Activated CD8-positive, alpha-beta memory T cell treated with anti-CD3 and anti-CD28 coated beads, Interleukin-2, amount 10 ng/mL, durations not matched to agents 7 days and 5 days (primary cell): Measurements from ENCODE around the gene FDX2. TPM values are rescaled to one million over a fixed set of nuclear protein-coding genes. Genes with fewer than 3 reads are reported as not detected.
A peak's percentile ranks its signal among the peaks of the same experiment; 100 is the strongest.
"Not testable (repeated sequence)": the region's sequence is repeated elsewhere in the genome, so short reads cannot be mapped to it uniquely, and the experiment has no call there.

Experiments
- ATAC-seq: fragments of 150-1000 bp; cut with Tn5 transposase; one replicate; pipeline ENCODE4 v1.10.0; 2021; ENCODE audit warnings: moderate library complexity
- CTCF ChIA-PET: fragments of 350-600 bp; sonication (Branson Sonifier 250); formaldehyde crosslinking; loops from one replicate; lab custom pipeline; 2021; ENCODE audit warnings: antibody characterized with exemption; lab: Charles Lee
- DNase-seq: peaks from one replicate; pipeline ENCODE4 v3.0.0-alpha.2; 2020
- H3K27ac Mint-ChIP-seq: one replicate; pipeline ENCODE4 v1.8.0; 2021; ENCODE audit warnings: mild to moderate bottlenecking, mixed read lengths
- H3K27me3 Mint-ChIP-seq: one replicate; pipeline ENCODE4 v1.8.0; 2021; ENCODE audit warnings: mixed read lengths
- H3K36me3 Mint-ChIP-seq: one replicate; pipeline ENCODE4 v1.8.0; 2021; ENCODE audit warnings: mild to moderate bottlenecking, mixed read lengths
- H3K4me1 Mint-ChIP-seq: one replicate; pipeline ENCODE4 v1.8.0; 2021; ENCODE audit warnings: mixed read lengths
- H3K4me3 Mint-ChIP-seq: one replicate; pipeline ENCODE4 v1.8.0; 2021; ENCODE audit warnings: mild to moderate bottlenecking, moderate library complexity, mixed read lengths
- H3K9me3 Mint-ChIP-seq: one replicate; pipeline ENCODE4 v1.8.0; 2022; ENCODE audit warnings: low read depth, mixed read lengths
- total RNA-seq, 2 experiments: library from RNA; stranded (reverse); gene quantifications; one replicate each; pipeline ENCODE4 v1.2.3, GENCODE V29; 2021

FDX2 gene
- total RNA-seq, 2 experiments from 2014 or later = 7.4 to 11.1 TPM

DNA sequence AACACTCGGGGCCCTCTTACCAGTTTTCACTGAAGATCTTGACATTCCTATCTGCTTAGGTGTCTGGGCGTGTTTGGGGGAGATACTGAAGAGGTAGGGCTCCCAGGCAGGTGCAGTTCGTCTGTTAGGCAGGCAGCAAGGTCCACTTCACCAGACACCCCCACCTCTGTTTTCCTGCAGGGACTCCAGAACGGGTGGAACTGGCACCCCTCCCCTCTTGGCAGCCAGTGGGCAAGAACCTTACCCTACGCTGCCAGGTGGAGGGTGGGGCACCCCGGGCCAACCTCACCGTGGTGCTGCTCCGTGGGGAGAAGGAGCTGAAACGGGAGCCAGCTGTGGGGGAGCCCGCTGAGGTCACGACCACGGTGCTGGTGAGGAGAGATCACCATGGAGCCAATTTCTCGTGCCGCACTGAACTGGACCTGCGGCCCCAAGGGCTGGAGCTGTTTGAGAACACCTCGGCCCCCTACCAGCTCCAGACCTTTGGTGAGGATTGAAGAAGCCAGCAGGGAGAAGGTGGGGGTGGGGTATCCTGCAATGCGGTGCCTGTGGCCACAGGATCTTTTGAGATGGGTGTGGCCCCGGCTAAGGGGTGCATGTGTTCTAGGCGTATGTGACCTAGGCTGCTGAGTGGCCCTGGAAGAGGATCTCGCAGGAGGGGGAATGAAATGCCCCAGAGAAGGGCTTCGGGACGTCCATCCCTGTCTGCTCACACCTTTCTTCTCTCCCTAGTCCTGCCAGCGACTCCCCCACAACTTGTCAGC, 32.3 kb downstream of the FDX2 start:
- H3K9me3 Mint-ChIP-seq = no peaks in the 10 kb centered on the region
- no peak for ATAC-seq
- CTCF ChIA-PET = interaction anchor here (0.9 to 4.6 kb wide), 3 partner anchors 12 to 105 kb away, joined by 3 to 20 read pairs (median 9); partner anchors contain the start of gene ICAM1

DNA sequence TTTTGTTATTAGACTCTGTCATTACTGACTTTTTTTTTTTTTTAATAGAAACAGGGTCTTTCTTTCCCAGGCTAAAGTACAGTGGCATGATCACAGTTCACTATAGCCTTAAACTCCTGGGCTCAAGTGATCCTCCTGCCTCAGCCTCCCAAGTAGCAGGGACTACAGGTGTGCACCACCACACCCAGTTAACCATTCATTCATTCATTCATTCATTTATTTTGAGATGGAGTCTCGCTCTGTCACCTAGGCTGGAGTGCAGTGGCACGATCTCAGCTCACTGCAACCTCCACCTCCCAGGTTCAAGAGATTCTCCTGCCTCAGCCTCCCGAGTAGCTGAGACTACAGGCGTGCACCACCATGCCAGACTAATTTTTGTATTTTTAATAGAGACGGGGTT, 33.8 kb downstream of the FDX2 start:
- not testable (repeated sequence) for ATAC-seq, H3K27ac Mint-ChIP-seq, H3K27me3 Mint-ChIP-seq, H3K4me3 Mint-ChIP-seq, DNase-seq, H3K9me3 Mint-ChIP-seq
- peaks cover 55% of the 10 kb centered on the region for H3K36me3 Mint-ChIP-seq
- peaks cover 50% of the 10 kb centered on the region for H3K4me1 Mint-ChIP-seq
- CTCF ChIA-PET = interaction anchor here (0.9 kb wide), 1 partner anchor 107 kb away, joined by 3 read pairs; no protein-coding TSS in a partner anchor

More for the DNA sequence above, 32.3 kb downstream of the FDX2 start:
- peaks cover 11% of the 10 kb centered on the region for H3K27me3 Mint-ChIP-seq
- H3K4me1 Mint-ChIP-seq = peaks cover 55% of the 10 kb centered on the region
- H3K36me3 Mint-ChIP-seq = peaks cover 50% of the 10 kb centered on the region
- H3K27ac Mint-ChIP-seq = no peak overlapping the region
- H3K4me3 Mint-ChIP-seq = no peak overlapping the region
- no peak for DNase-seq

DNA sequence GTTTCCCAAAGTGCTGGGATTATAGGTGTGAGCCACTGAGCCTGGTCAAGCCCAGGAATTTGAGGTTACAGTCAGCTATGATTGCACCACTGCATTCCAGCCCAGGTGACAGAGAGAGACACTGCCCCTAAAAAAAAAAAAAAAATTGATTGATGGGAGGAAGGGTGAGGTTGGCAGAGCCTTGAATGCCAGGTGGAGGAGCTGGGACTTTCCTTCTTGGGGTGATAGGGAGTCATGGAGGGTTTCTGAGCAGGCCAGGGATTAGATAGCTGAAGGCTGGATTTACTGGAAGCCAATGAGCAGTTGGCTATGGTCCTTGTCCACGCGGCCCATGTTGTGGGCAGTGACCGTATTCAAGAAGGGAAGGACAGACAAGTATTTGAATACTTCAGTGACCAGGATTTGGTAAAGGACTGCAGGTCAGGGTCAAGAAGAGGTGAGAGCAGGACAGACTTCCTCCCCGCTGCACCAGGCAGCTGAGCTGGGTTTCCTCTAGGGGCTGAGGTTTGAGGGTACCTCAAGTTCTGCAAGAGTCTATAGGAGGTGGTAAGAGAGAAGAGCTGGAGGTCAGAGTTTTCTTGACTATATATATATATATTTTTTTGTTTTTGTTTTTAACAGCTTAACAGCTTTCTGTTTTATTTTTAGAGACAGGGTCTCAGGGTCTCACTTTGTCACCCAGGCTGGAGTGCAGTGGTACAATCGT, 35.9 kb downstream of the FDX2 start:
- Mint-ChIP-seq H3K27ac (peak overlapping the region; percentile 75), H3K36me3 (peaks cover 47% of the 10 kb centered on the region), H3K9me3 (no peaks in the 10 kb centered on the region), H3K4me1 (peaks cover 34% of the 10 kb centered on the region), H3K27me3 (no peaks in the 10 kb centered on the region), H3K4me3 (peak overlapping the region; percentile 40)
- CTCF ChIA-PET = interaction anchor here (0.7 to 3.4 kb wide), 15 partner anchors 10 to 148 kb away, joined by 3 to 55 read pairs (median 4); partner anchors contain the start of genes ICAM1 and ICAM5
- peak; percentile 60 for DNase-seq
- ATAC-seq = peak; percentile 75

DNA sequence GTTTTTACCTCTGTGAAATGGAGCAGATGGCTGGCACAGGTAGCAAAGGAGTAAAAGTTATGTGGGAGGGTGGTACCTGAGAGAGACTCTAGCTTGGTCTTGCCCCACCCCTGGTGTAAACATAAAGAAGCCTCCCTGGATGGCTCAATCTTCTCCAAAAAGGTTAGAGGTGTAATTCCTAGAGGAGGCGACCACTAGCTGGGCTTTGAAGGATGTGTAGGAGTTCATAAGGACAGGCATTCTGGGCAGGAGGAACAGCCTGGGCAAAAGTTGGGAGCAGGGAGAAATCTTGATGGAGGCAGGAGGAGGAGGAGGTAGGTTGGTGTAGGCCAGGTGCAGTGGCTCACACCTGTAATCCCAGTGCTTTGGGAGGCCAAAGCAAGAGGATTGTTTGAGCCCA, 36.9 kb downstream of the FDX2 start:
- no peak overlapping the region for H3K4me3 Mint-ChIP-seq
- CTCF ChIA-PET = interaction anchor here (0.9 to 3.4 kb wide), 6 partner anchors 9 to 112 kb away, joined by 3 to 55 read pairs (median 4); partner anchors contain the start of genes ICAM1 and ICAM5
- peak overlapping the region; percentile 67 for H3K27ac Mint-ChIP-seq
- H3K4me1 Mint-ChIP-seq = peaks cover 41% of the 10 kb centered on the region
- H3K36me3 Mint-ChIP-seq = peaks cover 44% of the 10 kb centered on the region
- DNase-seq (no peak), ATAC-seq (no peak)
- no peaks in the 10 kb centered on the region for H3K27me3 Mint-ChIP-seq
- H3K9me3 Mint-ChIP-seq = no peaks in the 10 kb centered on the region

DNA sequence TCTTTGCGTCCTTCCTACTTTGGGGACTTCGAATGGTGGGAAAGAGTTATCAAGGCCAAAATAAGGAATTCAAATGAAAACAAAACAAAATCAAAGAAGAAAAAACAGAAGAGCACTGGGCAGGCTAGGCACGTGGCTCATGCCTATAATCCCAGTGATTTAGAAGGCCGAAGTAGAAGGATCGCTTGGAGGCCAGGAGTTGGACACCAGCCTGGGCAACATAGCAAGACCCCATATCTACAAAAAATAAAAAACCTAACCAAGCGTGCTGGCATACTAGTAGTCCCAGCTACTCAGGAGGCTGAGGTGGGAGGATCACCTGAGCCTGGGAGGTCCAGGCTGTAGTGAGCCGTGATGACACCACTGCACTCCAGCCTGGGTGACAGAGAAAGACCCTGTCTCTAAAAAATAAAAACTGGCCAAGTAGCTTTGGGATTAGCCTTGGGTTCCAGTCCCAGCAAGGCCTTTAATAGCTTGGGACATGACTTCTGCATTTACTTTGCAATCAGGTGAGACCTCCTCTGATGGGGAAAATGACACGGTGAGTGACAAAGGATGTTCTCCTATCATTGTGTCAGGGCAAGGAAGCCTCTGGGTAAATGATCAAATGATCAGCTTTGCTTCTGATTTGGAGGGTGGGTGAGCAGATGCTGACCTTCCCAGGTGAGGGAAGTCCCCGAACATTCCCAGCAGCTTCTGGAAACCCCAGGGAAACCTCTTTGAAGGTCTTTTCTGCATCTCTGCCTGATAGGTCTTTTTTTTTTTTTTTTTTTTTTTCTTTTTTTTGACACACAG, 37.8 kb downstream of the FDX2 start:
- H3K36me3 Mint-ChIP-seq = peaks cover 40% of the 10 kb centered on the region
- no peaks in the 10 kb centered on the region for H3K27me3 Mint-ChIP-seq
- H3K9me3 Mint-ChIP-seq = no peaks in the 10 kb centered on the region
- no peak overlapping the region for H3K4me3 Mint-ChIP-seq
- CTCF ChIA-PET = interaction anchor here (0.9 to 3.4 kb wide), 6 partner anchors 8 to 113 kb away, joined by 3 to 55 read pairs (median 3); partner anchors contain the start of gene ICAM1
- peak overlapping the region; percentile 47 for H3K27ac Mint-ChIP-seq
- ATAC-seq (no peak), DNase-seq (no peak)
- peaks cover 43% of the 10 kb centered on the region for H3K4me1 Mint-ChIP-seq

DNA sequence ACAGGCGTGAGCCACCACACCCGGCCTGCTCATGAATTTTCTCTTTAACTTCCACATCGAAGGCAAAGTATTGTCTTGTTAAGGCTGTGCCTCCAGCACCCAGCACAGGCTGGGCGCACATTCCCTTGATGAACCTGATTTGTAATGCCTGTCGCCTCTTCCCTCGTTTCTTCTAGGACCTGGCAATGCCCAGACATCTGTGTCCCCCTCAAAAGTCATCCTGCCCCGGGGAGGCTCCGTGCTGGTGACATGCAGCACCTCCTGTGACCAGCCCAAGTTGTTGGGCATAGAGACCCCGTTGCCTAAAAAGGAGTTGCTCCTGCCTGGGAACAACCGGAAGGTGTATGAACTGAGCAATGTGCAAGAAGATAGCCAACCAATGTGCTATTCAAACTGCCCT, 41.2 kb downstream of the FDX2 start:
- ATAC-seq = no peak

GRCh38 chr19:10271543-10272086, 44.2 kb downstream of the FDX2 start:
- Mint-ChIP-seq H3K27me3 (no peaks in the 10 kb centered on the region), H3K4me1 (peaks cover 39% of the 10 kb centered on the region), H3K9me3 (no peaks in the 10 kb centered on the region), H3K27ac (peak overlapping the region; percentile 89), H3K36me3 (peaks cover 18% of the 10 kb centered on the region), H3K4me3 (peak overlapping the region; percentile 81)
- peak; percentile 57 for DNase-seq
- ATAC-seq = peak; percentile 4
- CTCF ChIA-PET = interaction anchor here (0.7 to 7.5 kb wide), 25 partner anchors 8 to 341 kb away, joined by 3 to 320 read pairs (median 8); partner anchors contain the start of genes CDC37, ICAM4, ICAM5 and MRPL4

More for the DNA sequence above, 41.2 kb downstream of the FDX2 start:
- H3K36me3 Mint-ChIP-seq = peaks cover 30% of the 10 kb centered on the region
- CTCF ChIA-PET = interaction anchor here (1.1 to 2.3 kb wide), 4 partner anchors 14 to 59 kb away, joined by 3 to 9 read pairs (median 4); partner anchors contain the start of genes ICAM5 and RAVER1
- H3K4me1 Mint-ChIP-seq = peaks cover 51% of the 10 kb centered on the region
- H3K27ac Mint-ChIP-seq = peak overlapping the region; percentile 14
- no peaks in the 10 kb centered on the region for H3K9me3 Mint-ChIP-seq
- no peak for DNase-seq
- no peak overlapping the region for H3K4me3 Mint-ChIP-seq
- no peaks in the 10 kb centered on the region for H3K27me3 Mint-ChIP-seq

- CTCF ChIA-PET = interaction anchor here (0.7 to 7.5 kb wide), 31 partner anchors 8 to 340 kb away, joined by 3 to 320 read pairs (median 6); partner anchors contain the start of genes CDC37, ICAM4, ICAM5 and MRPL4
- Mint-ChIP-seq H3K27ac (peak within 1 kb of the TSS; percentile 89), H3K4me1 (peaks cover 39% of the 10 kb centered on the region), H3K36me3 (peaks cover 18% of the 10 kb centered on the region), H3K9me3 (no peaks in the 10 kb centered on the region), H3K27me3 (no peaks in the 10 kb centered on the region), H3K4me3 (peak within 1 kb of the TSS; percentile 81)
- DNase-seq (peak; percentile 91), ATAC-seq (peak; percentile 67)
Measured at GRCh38 chr19:10270616-10271394, 45.0 kb downstream of the FDX2 start, which contains the start of gene ICAM1. Gene ICAM1, plus strand, starts transcription at chr19:10271120. Its CDS starts 40 bp downstream, at chr19:10271160.

GRCh38 chr19:10270180-10270615, 45.6 kb downstream of the FDX2 start:
- CTCF ChIA-PET = interaction anchor here (0.7 to 7.5 kb wide), 27 partner anchors 9 to 340 kb away, joined by 3 to 320 read pairs (median 8); partner anchors contain the start of genes CDC37, ICAM4, ICAM5 and MRPL4
- Mint-ChIP-seq H3K4me1 (peaks cover 36% of the 10 kb centered on the region), H3K4me3 (peak overlapping the region; percentile 81), H3K27me3 (no peaks in the 10 kb centered on the region), H3K9me3 (no peaks in the 10 kb centered on the region), H3K27ac (peak overlapping the region; percentile 89), H3K36me3 (peaks cover 15% of the 10 kb centered on the region)
- peak; percentile 93 for DNase-seq
- peak; percentile 60 for ATAC-seq

DNA sequence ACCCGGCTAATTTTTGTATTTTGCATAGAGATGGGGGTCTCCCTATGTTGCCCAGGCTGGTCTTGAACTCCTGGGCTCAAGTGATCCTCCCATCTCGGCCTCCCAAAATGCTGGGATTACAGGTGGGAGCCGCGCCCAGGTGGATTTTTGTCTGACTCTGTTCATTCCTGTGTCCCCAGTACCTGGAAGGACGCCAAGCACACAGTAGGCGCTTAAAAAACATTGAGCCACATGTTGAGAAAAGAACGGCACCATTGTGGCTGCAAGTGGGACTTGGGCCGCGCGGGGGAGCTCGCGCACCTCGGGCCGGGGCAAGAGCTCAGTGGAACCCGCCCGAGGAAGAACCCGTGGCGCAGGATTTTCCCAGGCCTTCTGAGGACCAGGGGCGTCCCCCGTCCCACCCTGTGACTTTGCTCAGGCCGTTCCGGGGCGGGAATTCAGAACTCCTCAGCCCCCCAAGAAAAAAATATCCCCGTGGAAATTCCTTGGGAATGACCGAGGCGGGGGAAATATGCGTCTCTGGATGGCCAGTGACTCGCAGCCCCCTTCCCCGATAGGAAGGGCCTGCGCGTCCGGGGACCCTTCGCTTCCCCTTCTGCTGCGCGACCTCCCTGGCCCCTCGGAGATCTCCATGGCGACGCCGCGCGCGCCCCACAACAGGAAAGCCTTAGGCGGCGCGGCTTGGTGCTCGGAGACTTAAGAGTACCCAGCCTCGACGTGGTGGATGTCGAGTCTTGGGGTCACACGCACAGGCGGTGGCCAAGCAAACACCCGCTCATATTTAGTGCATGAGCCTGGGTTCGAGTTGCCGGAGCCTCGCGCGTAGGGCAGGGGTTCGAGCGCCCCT, 46.3 kb downstream of the FDX2 start:
- Mint-ChIP-seq H3K4me3 (peak overlapping the region; percentile 81), H3K9me3 (no peaks in the 10 kb centered on the region), H3K4me1 (peaks cover 32% of the 10 kb centered on the region), H3K27me3 (no peaks in the 10 kb centered on the region), H3K27ac (peak overlapping the region; percentile 89), H3K36me3 (peaks cover 8% of the 10 kb centered on the region)
- DNase-seq = peak; percentile 93
- CTCF ChIA-PET = interaction anchor here (0.7 to 7.5 kb wide), 33 partner anchors 10 to 339 kb away, joined by 3 to 320 read pairs (median 5); partner anchors contain the start of genes CDC37, ICAM4, ICAM5 and KRI1
- ATAC-seq = peak; percentile 68
